Dermis blood vessel endothelial cell (primary cell): ENCODE results near the gene ZNF804A. TPM values are rescaled to one million over a fixed set of nuclear protein-coding genes. Genes with fewer than 3 reads are reported as not detected.
"Not testable (repeated sequence)": the region's sequence is repeated elsewhere in the genome, so short reads cannot be mapped to it uniquely, and the experiment has no call there.

ENCODE experiments used
- DNase-seq: peaks from one replicate; pipeline ENCODE4 v3.0.0; 2010
- total RNA-seq: library from RNA; depleted of rRNA; stranded (reverse); fragments of >200 nt; gene quantifications from 2 replicates; pipeline ENCODE4 v1.2.3, GENCODE V29; 2014

ZNF804A gene
- total RNA-seq, 1 donor from 2014 or later: not detected

GRCh38 chr2:184728411-184728810, 130.1 kb downstream of the ZNF804A start:
- DNase-seq: no peak

GRCh38 chr2:184729581-184729980, 131.3 kb downstream of the ZNF804A start:
- DNase-seq: no peak

- no peak for DNase-seq
Measured at GRCh38 chr2:184730288-184730687, 132.0 kb downstream of the ZNF804A start.

GRCh38 chr2:184734338-184734737, 136.0 kb downstream of the ZNF804A start:
- DNase-seq: no peak

GRCh38 chr2:184735611-184736010, 137.3 kb downstream of the ZNF804A start:
- no peak for DNase-seq

GRCh38 chr2:184743096-184743495, 144.8 kb downstream of the ZNF804A start:
- DNase-seq: no peak

GRCh38 chr2:184756161-184756560, 157.8 kb downstream of the ZNF804A start:
- DNase-seq: no peak

GRCh38 chr2:184756885-184757284, 158.6 kb downstream of the ZNF804A start:
- DNase-seq: no peak

- DNase-seq: not testable (repeated sequence)
Measured at GRCh38 chr2:184759557-184760255, 161.4 kb downstream of the ZNF804A start.

GRCh38 chr2:184760931-184761330, 162.6 kb downstream of the ZNF804A start:
- DNase-seq: no peak

GRCh38 chr2:184765112-184765895, 167.0 kb downstream of the ZNF804A start:
- no peak for DNase-seq

GRCh38 chr2:184767059-184767458, 168.7 kb downstream of the ZNF804A start:
- DNase-seq: peak; percentile 40

- peak; percentile 61 for DNase-seq
Measured at GRCh38 chr2:184769023-184769422, 170.7 kb downstream of the ZNF804A start.

- DNase-seq: no peak
Measured at GRCh38 chr2:184769686-184770085, 171.4 kb downstream of the ZNF804A start.

GRCh38 chr2:184779777-184780176, 181.4 kb downstream of the ZNF804A start:
- DNase-seq: no peak

- DNase-seq: no peak
Measured at GRCh38 chr2:184780384-184780783, 182.1 kb downstream of the ZNF804A start.

GRCh38 chr2:184780944-184781343, 182.6 kb downstream of the ZNF804A start:
- DNase-seq: peak; percentile 27

- no peak for DNase-seq
Measured at GRCh38 chr2:184783576-184783975, 185.2 kb downstream of the ZNF804A start.

GRCh38 chr2:184793176-184793575, 194.8 kb downstream of the ZNF804A start:
- DNase-seq: no peak

GRCh38 chr2:184799379-184799778, 201.1 kb downstream of the ZNF804A start:
- DNase-seq: no peak

GRCh38 chr2:184814421-184814820, 216.1 kb downstream of the ZNF804A start:
- no peak for DNase-seq

GRCh38 chr2:184815824-184816223, 217.5 kb downstream of the ZNF804A start:
- DNase-seq: no peak

- no peak for DNase-seq
Measured at GRCh38 chr2:184824597-184824996, 226.3 kb downstream of the ZNF804A start.

GRCh38 chr2:184830531-184830930, 232.2 kb downstream of the ZNF804A start:
- DNase-seq: no peak
